Fibroblast of the aortic adventitia (primary cell): ENCODE results near the gene SLC9C2. TPM values are rescaled to one million over a fixed set of nuclear protein-coding genes. Genes with fewer than 3 reads are reported as not detected.

ENCODE experiments used
- DNase-seq: peaks from one replicate; pipeline ENCODE4 v3.0.0-alpha.2; 2010; ENCODE audit warnings: low read depth
- H3K4me3 ChIP-seq: 2 replicates; pipeline ENCODE4 v1.5.1; 2011; ENCODE audit warnings: low read depth, mild to moderate bottlenecking, control low read depth, low read length, moderate library complexity
- total RNA-seq: library from RNA; depleted of rRNA; stranded (reverse); fragments of >200 nt; gene quantifications from 2 replicates; pipeline ENCODE4 v1.2.3, GENCODE V29; 2012; ENCODE audit warnings: low replicate concordance
- TF ChIP-seq, protein P1 (sequence below): IDR thresholded peaks from 2 replicates; pipeline ENCODE4 v1.5.1; 2011; ENCODE audit warnings: mild to moderate bottlenecking, low read length, control low read depth, inconsistent platforms; ENCODE audit not compliant: insufficient read depth

SLC9C2 gene
- total RNA-seq, 1 donor: not detected

DNA sequence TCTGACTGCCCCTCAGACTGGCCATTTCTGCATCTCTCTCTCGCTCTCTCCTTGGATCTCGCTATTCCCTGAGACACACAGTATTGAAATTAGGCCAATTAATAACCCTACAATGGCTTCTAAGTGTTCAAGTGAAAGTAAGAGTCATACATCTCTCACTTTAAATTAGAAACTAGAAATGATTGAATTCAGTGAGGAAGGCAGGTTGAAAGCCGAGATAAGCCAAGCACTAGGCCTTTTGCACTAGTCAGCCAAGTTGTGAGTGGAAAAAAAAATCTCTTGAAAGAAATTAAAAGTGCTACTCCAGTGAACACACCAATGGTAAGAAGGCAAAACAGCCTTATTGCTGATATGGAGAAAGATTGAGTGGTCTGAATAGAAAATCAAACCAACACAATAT lies 51.2 kb downstream of the SLC9C2 start:
- DNase-seq: no peak
- TF ChIP-seq, protein P1, sequence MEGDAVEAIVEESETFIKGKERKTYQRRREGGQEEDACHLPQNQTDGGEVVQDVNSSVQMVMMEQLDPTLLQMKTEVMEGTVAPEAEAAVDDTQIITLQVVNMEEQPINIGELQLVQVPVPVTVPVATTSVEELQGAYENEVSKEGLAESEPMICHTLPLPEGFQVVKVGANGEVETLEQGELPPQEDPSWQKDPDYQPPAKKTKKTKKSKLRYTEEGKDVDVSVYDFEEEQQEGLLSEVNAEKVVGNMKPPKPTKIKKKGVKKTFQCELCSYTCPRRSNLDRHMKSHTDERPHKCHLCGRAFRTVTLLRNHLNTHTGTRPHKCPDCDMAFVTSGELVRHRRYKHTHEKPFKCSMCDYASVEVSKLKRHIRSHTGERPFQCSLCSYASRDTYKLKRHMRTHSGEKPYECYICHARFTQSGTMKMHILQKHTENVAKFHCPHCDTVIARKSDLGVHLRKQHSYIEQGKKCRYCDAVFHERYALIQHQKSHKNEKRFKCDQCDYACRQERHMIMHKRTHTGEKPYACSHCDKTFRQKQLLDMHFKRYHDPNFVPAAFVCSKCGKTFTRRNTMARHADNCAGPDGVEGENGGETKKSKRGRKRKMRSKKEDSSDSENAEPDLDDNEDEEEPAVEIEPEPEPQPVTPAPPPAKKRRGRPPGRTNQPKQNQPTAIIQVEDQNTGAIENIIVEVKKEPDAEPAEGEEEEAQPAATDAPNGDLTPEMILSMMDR: no peak
- H3K4me3 ChIP-seq: no peak overlapping the region

DNA sequence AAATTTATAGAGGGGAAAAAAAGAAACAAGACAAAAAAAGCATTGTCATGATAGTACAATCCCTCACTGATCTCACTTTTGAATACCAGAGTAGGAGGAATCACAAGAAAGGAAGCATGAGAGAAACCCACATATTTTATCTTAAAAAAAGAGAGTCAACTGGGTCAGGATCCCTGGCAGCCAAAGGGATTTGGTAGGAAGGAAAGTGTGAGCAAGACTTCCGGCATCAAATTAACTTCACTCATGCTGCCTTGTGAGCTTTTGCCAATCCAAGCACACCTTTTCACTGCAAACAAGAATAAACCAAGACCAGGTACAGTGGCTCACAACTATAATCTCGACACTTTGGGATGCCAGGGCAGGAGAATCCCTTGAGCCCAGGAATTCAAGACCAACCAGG lies 53.1 kb downstream of the SLC9C2 start:
- TF ChIP-seq, protein P1: no peak
- DNase-seq: no peak
- H3K4me3 ChIP-seq: no peak overlapping the region

- no peak overlapping the region for H3K4me3 ChIP-seq
- TF ChIP-seq, protein P1: no peak
- DNase-seq: no peak
Observed at GRCh38 chr1:173545688-173546087, 57.2 kb downstream of the SLC9C2 start.

- TF ChIP-seq, protein P1: no peak
- H3K4me3 ChIP-seq: no peak overlapping the region
- no peak for DNase-seq
Observed at GRCh38 chr1:173536223-173536622, 66.6 kb downstream of the SLC9C2 start.

DNA sequence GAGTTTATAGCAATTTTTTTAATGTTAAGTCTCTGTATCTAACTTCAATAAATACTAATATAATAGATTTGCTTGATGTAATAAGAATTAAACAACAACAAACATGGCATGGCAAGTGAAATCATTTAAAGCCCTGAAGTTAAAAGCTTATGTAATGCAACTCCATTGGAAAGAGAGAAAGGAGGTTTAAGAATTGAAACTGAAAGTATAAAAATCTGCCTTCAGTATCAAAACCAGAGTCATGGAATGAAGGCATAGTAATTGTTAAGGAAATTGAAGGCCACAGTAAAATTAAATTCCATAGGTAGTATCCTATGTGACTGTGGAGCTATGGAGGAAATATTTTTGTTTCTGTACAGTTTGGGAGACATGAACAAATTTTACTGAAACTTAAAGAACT lies 70.6 kb downstream of the SLC9C2 start:
- TF ChIP-seq, protein P1: no peak
- peak; percentile 40 for DNase-seq
- H3K4me3 ChIP-seq: no peak overlapping the region

DNA sequence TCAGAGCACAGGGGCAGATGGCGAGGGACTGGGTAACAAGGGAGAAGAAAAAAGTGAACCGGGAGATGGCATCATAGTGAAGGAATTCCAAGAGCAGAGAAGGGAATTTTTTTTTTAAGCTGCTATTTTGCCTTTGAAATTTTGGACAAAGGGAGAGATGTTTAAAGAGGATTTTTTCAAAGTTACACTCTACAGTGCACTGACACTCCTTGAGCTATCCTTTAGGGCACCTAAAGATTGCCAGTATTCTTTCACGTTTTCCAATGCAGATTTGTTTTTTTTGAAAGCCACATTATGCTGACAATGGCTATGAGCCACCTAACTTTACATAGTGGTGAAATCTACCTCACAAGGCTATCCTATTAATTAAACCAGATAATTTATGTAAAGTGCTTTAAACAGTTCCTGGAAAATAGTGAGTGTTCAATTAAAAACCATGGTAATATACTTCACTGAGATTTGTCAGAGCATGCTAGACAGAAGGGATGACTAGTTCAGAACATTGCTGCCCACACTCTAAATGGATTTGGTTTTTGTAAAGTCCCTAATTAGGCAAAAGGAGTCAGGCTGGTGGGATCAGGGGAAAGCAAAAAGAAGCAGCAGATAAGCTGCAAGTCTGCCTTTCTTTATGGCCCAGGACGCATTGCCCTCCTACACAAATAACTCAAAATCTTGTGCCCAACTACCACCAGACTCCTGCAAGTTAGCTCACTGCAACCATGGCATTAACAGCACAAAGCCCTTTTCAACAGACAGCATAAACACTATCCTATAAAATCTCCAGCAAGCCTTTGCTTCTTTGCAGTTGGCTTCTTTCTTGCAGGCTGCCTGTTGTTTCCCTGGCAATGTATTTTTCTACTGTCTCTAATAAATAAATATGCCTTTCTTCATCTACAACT lies 71.8 kb downstream of the SLC9C2 start:
- TF ChIP-seq, protein P1: no peak
- no peak for DNase-seq
- H3K4me3 ChIP-seq: no peak overlapping the region
